EH (cell line): ENCODE data around the gene COMP.

ENCODE experiments used
- DNase-seq: peaks from one replicate; pipeline ENCODE4 v3.0.0-alpha.2; 2015; ENCODE audit warnings: low read depth

Gene COMP

DNA sequence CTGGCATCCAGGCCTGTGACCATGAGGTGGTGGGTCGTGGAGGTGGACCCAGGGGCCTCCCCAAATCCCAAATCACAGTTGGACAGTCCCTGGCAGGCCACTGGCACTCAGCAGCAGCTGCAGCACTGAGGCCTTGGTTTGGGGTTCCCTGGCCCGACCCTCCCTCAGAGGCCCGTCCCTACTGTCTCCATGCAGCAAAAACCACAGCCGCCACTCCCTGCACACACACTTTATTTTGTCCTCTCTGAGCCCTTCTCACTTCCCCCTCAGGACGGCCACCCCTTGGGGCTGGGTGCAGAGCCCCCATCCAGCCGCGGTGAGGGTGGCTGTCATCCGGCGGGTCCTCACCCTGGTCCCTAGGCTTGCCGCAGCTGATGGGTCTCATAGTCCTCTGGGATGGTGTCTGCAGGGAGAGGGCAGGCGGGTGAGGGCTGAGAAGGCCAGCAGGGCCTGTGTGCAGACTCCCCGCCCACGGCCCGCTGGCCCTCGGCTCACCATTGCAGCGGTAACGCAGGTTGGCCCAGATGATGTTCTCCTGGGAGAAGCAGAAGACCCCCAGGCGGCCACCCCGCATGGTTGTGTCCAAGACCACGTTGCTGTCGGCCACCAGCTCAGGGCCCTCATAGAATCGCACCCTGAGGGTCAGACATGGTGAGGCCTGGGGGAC, 8.4 kb downstream of the COMP start:
- DNase-seq, result no peak

DNA sequence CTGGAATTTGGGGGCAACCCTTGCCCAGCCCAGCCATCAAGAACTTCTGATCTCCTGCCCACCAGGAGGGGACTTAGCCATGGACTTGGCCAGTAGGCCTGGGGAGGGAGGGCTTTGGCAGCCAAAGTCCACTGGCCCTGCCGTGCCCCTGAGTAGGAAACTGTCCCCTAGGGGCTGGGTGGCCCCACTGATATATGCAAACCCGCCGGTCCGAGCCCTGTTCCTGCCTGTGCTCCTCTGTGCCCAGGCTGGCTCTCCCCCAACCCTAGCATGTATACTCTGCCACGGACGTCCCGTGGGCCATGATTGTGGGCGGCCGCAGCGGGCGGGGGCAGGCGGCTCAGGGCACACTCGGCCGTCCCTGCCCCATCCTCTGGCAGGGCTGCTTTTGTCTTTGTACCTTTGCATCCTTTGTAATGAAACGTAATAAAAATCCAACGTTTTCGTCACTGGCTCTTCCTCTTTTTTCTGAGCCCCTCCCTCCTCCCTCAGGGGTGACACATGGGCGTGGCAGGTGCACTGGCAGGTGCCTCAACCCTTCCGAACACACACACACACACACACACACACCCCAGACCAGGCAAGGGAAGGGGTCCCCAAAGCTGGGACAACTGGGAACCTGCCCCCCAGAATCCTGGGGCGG, 9.1 kb downstream of the COMP start:
- DNase-seq, result no peak

DNA sequence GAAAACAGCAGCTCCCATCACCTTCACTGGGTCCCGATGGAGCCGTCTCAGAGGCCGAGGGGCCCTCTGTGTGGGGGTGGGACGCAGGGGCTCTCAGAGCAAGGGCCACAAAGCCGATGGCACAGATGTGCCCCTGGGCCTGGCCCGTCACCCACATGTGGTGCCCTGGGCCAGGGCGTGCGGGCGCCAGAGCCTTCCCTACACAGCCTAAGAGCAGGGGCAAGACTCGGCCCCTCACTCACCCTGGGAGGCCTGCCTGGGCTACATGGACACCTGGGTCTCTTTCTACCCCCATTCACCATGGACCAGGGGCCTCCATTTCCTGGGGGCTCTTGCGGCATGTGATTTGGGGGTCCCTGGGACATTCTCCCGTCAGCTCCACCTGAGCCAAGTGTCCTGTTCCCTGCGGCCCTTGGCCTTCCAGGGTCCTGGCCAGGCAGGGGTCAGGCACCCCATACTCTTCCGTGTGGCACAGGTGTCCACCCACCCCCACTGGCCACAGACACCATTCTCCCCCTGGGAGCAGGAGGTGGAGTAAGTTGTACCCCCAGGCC, 10.0 kb downstream of the COMP start:
- no peak for DNase-seq

DNA sequence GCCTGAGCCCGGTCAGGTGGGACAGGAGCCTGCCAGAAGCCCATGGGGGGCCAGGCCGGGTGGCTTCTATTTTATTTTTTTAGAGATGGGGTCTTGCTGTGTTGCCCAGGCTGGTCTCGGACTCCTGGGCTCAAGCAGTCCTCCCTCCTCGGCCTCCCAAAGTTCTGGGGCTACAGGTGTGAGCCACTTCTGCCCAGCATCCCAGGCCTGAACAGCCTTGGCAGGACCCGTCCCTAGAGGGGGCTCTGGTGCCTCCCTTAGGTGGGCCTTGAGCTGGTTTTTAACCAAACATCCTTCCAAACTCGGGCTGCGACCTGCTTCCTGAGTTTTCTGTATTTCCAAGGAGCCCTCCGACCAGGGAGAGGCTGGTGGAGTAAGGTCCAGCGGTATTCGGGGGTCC, 10.5 kb downstream of the COMP start:
- no peak for DNase-seq

DNA sequence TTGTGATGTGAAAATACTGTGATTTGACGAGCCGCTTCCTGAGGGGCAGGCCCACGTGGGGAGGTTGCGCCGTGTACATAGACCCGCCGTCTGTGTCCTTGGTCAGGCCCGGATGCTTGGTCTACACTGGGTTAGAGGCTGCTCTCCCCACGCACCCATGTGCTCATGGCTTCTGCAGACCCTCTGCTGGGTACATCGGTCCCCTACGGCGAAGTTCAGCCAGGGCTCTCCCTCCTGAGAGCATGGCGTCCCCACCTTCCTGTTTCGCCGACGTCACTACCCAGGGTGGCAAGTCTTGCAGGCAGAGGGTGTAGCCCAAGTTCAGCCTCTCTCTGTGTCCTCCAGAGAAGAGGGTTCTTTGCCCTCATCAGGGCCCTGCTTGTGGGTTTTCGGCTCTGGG, 11.0 kb downstream of the COMP start:
- DNase-seq, result no peak

DNA sequence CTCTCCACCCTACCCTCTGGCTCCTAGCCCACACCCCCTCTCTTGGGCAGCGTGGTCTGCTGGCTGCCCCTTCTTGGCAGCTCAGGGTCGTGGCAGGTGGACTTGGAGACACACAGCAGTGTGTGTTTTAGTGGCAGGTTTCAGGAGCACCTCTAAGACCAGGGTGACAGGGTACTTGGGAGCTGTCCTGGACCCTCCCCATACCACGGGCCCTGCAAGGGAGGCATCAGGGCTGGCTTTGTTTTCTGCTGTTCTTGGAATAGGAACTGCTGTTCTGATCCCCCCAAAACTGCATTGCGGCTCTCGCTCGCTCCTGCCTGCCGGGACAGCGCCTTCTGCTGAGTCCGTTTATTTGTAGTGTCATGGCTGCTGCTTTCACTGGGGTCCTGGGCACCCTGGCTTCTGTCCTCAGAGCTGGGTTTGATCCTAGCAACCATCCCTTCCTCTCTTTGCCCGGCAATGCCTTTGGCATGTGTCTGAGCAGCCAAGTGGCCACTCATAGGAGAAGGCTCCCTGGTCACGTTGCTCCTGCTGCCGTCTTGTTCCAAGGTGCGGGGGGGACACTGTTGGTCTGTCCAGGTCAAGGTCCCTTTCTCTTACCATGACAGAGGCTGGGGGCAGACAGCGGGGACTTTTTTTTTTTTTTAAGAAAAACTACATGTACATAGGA, 12.1 kb downstream of the COMP start:
- no peak for DNase-seq

DNA sequence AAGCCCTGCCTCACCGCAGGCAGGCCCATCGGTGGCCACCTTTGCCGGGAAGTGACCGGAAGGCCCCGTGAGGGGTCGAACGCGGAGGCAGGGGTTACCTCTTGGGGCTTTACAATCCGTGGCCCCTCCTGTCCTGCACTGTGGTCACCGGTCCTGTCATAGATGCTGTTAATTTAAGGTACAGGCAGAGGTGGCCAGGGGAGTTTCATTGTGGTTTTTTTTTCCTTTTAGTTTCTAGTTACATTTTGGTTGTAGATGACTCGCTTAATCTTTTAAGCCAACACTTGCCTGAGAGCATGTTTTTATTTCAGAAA, 13.1 kb downstream of the COMP start:
- no peak for DNase-seq

DNA sequence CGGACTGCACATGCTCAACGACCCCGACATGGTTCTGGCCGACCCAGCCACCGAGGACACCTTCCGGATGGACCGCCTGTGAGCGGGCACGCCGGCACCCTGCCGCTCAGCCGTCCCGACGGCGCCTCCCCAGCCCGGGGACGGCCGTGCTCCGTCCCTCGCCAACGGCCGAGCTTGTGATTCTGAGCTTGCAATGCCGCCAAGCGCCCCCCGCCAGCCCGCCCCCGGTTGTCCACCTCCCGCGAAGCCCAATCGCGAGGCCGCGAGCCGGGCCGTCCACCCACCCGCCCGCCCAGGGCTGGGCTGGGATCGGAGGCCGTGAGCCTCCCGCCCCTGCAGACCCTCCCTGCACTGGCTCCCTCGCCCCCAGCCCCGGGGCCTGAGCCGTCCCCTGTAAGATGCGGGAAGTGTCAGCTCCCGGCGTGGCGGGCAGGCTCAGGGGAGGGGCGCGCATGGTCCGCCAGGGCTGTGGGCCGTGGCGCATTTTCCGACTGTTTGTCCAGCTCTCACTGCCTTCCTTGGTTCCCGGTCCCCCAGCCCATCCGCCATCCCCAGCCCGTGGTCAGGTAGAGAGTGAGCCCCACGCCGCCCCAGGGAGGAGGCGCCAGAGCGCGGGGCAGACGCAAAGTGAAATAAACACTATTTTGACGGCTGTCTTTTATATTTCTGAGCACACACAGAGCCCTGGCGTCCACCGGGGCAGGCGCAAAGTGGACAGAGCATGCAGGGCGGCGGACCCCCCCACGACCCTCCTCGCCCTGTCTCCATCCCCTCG, 13.6 kb downstream of the COMP start:
- no peak for DNase-seq

DNA sequence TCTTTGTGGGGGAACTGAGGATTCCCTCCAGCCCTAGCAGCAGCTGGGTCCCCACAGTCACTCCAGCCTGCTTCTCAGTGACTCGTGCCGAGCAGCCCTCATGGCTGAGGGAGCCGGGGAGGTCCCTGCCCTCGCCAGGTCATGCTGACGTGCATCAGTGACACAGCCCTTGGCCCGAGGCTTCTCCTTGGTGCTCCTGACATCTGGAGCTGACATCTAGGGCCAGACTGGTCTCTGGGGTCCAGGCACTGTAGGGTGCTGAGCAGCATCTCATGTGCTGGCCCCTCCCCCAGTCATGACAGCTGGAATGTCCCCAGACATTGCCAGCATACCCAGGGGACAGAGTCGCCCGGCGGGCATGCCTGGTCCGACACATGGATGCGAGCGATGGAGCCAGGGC, 14.4 kb downstream of the COMP start:
- DNase-seq, result peak; percentile 69

DNA sequence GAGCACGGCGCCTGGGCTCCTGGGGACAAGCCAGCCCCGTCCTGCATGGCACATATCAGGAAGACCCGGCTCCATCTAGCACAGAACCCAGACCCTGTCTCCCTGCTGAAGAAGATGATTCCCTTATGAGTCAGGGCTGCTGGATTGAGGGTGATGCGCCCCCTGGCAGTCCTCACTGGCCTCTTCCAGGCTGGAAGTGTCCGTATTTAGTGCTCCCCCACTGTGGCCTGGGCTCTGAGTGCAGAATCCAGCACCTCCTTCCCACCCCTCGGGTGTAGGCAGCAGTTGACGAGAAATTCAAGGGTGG, 14.9 kb downstream of the COMP start:
- peak; percentile 81 for DNase-seq

DNA sequence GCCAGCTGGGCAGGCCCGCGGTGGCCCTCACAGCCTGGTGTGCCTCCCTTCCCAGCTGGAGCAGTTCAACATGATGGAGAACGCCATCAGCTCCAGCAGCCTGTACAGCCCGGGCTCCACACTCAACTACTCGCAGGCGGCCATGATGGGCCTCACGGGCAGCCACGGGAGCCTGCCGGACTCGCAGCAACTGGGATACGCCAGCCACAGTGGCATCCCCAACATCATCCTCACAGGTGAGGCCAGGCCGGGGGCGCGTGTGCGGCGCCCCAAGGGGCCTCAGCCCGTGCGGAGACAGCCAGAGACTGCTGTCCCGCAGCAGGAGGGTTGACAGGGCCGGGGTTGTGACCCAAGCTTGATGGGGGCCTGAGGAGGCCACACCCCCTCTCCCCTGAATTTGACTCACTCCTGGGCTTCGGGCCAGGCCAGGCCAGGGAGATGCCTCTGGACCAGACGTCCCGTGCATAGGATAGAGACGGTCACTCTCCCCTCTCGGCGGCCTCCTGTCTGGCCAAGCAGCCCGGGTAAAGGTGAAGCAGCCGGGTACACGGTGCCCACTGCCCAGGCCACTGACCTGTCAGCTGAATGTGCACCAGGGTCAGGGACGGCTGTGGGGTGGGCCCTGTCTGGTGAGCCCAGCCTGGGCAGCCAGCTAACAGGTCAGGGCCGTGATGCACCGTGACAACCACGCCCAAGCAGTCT, 15.4 kb downstream of the COMP start:
- DNase-seq, result peak; percentile 84

DNA sequence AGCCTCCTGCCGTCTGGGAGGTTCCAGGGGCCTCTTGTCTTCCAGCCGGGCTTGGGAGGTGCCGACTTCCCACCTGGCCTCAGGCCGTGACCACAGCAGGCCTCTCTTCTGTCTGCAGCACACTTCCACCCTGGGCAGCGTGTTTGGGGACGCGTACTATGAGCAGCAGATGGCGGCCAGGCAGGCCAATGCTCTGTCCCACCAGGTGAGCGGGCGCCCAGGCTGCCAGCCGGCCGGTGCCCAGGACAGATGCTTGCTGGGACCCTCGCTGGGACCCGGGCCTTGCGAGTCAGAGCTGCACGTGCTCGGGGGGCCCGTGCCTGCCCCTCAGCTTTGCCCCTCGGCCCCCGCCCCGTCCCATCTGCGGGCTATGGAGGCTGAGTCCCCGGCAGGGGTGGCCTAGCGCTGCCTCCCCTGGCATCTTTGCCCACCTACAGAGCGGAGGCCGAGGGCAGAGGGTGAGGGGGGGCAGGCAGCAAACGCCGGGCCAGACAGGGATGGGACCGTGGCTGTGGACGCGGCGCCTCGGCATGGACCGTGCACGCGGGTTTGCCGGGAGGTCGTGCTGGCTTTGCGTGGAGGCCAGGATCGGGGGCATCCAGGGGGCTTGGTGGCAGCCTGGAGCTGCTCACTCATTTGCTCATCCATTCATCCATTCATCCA, 16.2 kb downstream of the COMP start:
- DNase-seq, result no peak

DNA sequence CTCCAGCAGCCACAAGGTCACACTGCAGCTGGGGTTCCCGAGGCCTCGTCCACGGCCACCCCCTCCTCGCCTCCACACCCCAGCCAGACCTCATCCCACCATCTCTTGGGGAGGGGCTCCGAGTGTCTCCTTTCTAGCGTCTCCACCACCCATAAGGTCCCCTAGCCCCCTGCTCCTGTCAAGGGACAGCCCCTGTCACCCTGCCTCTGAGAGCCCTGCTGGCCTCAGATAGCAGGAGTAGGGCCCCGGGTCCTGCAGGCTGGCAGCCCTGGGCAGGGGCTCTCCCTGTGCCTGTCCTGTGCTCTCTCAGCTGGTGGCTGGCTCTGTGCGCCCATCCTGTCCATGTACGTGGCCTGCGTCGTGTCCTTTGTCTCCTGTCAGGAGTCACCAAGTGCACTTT, 17.0 kb downstream of the COMP start:
- DNase-seq, result no peak

DNA sequence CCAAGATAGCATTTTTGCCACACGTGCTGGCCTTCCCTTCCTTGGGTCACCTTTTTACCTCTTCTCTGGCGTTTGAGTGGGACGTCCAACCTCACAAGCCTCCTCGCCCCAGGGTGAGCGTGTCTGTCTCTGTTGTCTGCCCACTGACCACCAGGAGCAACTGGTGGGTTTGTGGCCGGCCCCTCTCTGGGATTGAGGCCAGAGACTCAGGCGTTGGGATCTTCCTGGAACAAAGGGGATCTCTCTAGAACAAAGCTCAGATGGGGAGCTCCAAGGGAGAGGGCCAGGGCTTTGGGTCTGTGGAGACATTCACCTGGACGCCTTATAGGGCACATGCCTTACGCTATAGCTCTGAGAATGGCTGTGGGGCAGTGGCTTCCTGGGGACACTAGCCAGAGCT, 17.4 kb downstream of the COMP start:
- no peak for DNase-seq

DNA sequence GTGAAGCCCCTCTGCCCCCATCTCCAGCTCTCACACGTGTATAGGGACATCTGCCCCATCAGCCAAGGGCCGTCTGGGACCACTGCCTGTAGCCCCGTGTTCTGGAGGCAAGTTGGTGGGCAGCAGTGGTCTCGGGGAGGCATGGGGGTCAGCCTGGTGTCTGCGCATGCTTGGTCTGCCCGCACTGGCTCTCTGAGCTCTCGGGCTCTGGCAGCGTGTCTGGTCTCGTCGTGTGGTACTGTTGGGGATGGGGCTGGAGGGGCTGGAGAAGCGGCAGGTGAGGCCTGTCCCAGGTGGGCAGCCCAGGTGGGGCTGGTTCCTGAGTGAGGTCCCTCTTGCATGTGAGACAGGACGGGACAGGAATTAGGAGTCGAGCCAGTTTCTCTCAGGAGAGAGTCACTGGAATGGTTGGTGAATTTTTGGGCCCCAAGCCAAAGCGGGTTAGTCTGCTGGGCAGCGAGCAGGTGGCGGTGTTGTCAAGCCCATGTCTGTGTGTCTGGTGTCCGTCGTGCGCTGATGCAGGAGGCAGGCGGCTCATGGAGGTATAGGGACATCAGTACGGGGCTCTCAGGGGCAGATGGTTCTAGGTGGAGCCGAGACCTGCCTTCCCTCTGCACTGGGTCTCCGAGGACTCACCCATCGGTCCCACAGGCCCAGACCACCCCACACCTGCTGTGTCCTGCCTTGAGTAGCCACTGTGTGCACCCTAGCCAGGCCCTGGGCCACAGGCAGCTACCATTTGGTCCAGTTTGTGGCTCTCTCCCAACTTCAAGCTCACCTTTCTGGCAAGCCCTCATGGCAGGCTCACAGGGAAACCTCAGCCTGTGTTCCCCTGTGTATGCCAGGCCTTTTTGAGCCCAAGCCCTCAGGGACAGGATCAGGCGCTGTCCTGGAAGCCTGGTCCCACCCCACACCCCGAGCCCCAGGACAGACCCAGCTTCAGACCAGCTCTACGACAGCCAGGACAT, 18.2 kb downstream of the COMP start:
- DNase-seq, result no peak

DNA sequence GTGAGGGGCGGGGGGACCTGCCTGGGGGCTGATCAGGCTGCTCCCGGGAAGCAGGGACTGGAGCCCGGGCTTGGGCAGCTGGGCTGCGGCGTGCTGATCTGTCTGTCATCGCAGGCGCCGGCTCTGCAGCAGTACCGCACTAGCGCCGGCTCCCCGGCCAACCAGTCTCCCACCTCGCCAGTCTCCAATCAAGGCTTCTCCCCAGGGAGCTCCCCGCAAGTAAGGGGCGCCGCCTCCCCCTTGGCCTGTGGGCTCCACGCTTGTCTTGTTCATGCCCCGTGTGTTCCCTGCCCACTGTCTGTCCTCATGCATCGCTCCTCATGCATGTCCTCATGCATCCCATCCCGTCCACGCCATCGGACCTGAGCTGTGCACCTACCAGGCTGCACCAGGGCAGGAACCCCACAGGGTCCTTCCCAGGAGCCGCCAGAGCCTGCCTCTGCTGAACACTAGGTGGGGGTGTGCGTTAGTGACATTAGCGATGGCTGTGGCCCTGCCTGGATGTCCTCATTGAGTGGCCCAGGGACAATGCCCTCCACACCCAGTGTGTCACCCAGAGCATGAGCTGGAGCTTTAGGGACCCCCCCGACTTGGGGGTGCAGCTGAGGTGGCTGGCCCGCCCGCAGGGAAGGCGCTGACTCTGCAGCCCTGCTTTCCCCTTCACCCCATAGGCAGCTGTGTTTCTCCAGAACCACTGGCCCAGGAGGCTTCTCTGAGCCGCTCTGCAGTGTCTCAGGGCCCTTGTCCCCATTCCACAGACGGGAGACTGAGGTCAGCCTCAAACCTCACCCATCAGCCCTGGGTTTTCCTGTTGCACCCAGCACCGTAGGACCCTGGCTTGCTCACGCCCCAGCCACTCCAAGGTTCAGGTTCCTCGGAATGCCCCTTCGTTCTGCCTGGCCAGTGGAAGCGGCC, 19.5 kb downstream of the COMP start:
- DNase-seq, result peak; percentile 21

DNA sequence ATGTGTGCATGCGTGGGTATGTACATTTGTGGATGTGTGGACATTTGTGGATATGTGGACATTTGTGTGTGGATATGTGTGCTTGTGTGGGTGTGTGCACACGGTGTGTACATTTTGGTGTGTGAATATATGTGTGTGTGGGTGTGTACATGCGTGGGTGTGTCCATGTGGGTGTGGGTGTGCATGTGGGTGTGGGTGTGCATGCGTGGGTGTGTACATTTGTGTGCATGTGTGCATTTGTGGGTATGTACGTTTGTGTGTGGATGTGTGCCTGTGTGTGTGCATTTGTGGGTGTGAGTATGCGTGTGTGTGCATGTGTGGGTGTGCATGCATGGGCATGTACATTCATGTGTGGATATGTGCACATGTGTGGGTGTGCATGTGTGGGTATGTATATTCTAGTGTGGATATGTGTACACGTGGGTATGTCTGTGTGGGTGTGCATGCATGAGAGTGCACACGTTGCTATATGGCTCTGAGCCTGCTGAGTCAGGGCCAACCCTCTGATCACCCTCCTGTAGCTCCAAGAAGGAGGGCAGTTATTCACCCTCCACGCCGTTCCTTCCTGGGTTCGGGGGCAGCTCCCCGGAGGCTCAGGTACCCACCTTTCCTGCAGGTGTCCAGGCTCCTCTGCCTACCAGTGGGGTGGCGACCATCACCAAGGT, 20.3 kb downstream of the COMP start:
- DNase-seq, result no peak

DNA sequence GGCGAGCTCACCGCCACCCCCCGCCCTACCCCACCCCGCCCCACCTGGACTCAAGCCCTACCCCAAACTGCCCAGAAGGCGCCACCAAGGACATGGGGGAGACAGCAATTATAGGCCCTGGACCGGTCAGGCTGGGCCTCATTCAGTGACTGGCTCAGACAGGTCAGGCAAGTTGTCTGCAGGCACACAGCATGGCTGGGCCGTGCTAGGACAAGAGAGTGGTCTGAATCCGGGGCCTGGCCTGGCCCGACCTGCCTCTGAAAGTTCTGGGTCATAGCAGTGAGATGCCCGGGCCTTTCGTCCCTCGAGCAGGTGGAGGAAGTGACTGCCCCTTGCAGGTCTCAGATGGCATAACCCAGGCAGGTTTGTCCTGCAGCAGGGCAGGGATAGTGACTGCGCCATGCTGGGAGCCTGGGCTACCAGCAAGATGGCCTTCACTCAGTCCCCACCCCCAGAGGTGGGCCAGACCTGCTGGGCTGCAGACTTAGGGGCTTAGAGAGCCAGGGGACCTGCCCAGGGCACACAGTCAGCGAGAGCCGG, 21.0 kb downstream of the COMP start:
- no peak for DNase-seq
